ENCODE data around the gene GREM2. TPM values are rescaled to one million over a fixed set of nuclear protein-coding genes. Genes with fewer than 3 reads are reported as not detected.

The GREM2 gene
- total RNA-seq, 1 donor from 2014 or later, result 0.48 TPM

GRCh38 chr1:240630409-240630808 is 18.5 kb upstream of the GREM2 start:
- no peak for TF ChIP-seq CTCF (IDR thresholded peaks at IDR 0.05; ENCODE audit: unreplicated experiment)
- H3K4me3 Mint-ChIP-seq (ENCODE audit: low read depth), result no peak overlapping the region
- no peak overlapping the region for H3K27ac Mint-ChIP-seq
- no peaks in the 10 kb centered on the region for H3K36me3 Mint-ChIP-seq (ENCODE audit: insufficient read depth)
- peaks cover 2% of the 10 kb centered on the region for H3K27me3 Mint-ChIP-seq
- peaks cover 4% of the 10 kb centered on the region for H3K4me1 Mint-ChIP-seq (ENCODE audit: low read depth)
- H3K9me3 Mint-ChIP-seq (ENCODE audit: low read depth), result no peaks in the 10 kb centered on the region
- DNase-seq (ENCODE audit: low spot score, unreplicated experiment), result no peak

- Mint-ChIP-seq H3K4me3 (ENCODE audit: low read depth) (no peak overlapping the region), H3K27ac (no peak overlapping the region), H3K4me1 (ENCODE audit: low read depth) (peaks cover 8% of the 10 kb centered on the region), H3K36me3 (ENCODE audit: insufficient read depth) (no peaks in the 10 kb centered on the region), H3K9me3 (ENCODE audit: low read depth) (no peaks in the 10 kb centered on the region), H3K27me3 (peaks cover 23% of the 10 kb centered on the region)
- no peak for TF ChIP-seq CTCF (IDR thresholded peaks at IDR 0.05; ENCODE audit: unreplicated experiment)
- DNase-seq (ENCODE audit: low spot score, unreplicated experiment), result no peak
Measured at GRCh38 chr1:240621249-240621648, 9.3 kb upstream of the GREM2 start.

DNA sequence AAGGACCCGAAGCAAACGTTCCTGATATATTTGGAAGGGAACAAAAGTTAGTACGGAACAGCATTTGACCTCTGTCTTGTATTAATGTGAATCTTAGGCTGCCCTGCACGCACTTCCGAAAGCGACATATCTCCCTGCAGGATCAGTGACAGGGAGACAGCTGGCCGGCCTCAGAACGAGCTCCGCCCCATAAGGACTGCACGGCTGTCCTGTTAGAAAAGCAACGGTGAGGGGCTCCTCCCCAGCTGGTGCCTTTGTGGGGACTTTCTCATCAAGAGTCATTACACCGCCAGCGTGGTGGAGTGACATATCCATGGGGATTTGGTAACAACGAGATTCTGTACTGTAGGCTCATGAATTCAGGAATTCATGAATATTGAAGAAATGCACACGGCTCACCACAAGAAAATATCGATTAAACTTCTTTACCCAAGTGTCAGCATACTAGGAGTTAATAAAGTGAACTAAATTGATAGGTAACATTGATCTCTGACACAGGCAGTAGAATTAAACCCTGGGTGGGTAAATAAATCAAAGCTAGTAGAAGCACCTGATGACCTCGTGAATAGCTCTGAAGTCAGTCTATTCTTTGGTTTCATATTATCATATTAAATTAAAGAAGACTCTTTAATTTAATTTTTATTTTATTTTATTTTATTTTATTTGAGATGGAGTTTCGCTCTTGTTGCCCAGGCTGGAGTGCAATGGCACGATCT is 8.1 kb upstream of the GREM2 start:
- TF ChIP-seq CTCF (IDR thresholded peaks at IDR 0.05; ENCODE audit: unreplicated experiment), result no peak
- H3K4me3 Mint-ChIP-seq (ENCODE audit: low read depth), result no peak overlapping the region
- no peak for DNase-seq (ENCODE audit: low spot score, unreplicated experiment)
- H3K27ac Mint-ChIP-seq, result peak overlapping the region; percentile 42
- H3K36me3 Mint-ChIP-seq (ENCODE audit: insufficient read depth), result no peaks in the 10 kb centered on the region
- no peaks in the 10 kb centered on the region for H3K9me3 Mint-ChIP-seq (ENCODE audit: low read depth)
- H3K27me3 Mint-ChIP-seq, result peaks cover 23% of the 10 kb centered on the region
- peaks cover 8% of the 10 kb centered on the region for H3K4me1 Mint-ChIP-seq (ENCODE audit: low read depth)

- peaks cover 8% of the 10 kb centered on the region for H3K4me1 Mint-ChIP-seq (ENCODE audit: low read depth)
- DNase-seq (ENCODE audit: low spot score, unreplicated experiment), result no peak
- TF ChIP-seq CTCF (IDR thresholded peaks at IDR 0.05; ENCODE audit: unreplicated experiment), result no peak
- peaks cover 26% of the 10 kb centered on the region for H3K27me3 Mint-ChIP-seq
- H3K36me3 Mint-ChIP-seq (ENCODE audit: insufficient read depth), result no peaks in the 10 kb centered on the region
- H3K27ac Mint-ChIP-seq, result no peak overlapping the region
- no peak overlapping the region for H3K4me3 Mint-ChIP-seq (ENCODE audit: low read depth)
- no peaks in the 10 kb centered on the region for H3K9me3 Mint-ChIP-seq (ENCODE audit: low read depth)
Measured at GRCh38 chr1:240619357-240619756, 7.4 kb upstream of the GREM2 start.

- Mint-ChIP-seq H3K4me1 (ENCODE audit: low read depth) (peaks cover 9% of the 10 kb centered on the region), H3K27me3 (peaks cover 26% of the 10 kb centered on the region), H3K36me3 (ENCODE audit: insufficient read depth) (no peaks in the 10 kb centered on the region), H3K9me3 (ENCODE audit: low read depth) (no peaks in the 10 kb centered on the region), H3K27ac (no peak overlapping the region), H3K4me3 (ENCODE audit: low read depth) (no peak overlapping the region)
- no peak for DNase-seq (ENCODE audit: low spot score, unreplicated experiment)
- TF ChIP-seq CTCF (IDR thresholded peaks at IDR 0.05; ENCODE audit: unreplicated experiment), result no peak
Measured at GRCh38 chr1:240618946-240619345, 7.0 kb upstream of the GREM2 start.

Data from progenitor cell of endocrine pancreas (in vitro differentiated cells).